KOPT-K1 (cell line): ENCODE results near the gene CACNA2D2.

Experiments used
- H3K27ac ChIP-seq: fragments of 200-600 bp; sonication (generic); 2 replicates; pipeline ENCODE4 v1.5.1; 2016; ENCODE audit warnings: antibody characterized with exemption, mild to moderate bottlenecking, low read depth, low read length; ENCODE audit not compliant: poor library complexity, severe bottlenecking
- H3K36me3 ChIP-seq: fragments of 200-600 bp; sonication (generic); 2 replicates; pipeline ENCODE4 v1.5.1; 2017; ENCODE audit warnings: antibody characterized with exemption, mild to moderate bottlenecking, low read length, moderate library complexity; ENCODE audit not compliant: insufficient read depth
- H3K9me3 ChIP-seq: fragments of 200-600 bp; sonication (generic); 2 replicates; pipeline ENCODE4 v1.5.1; 2017; ENCODE audit warnings: antibody characterized with exemption, low read length, mild to moderate bottlenecking; ENCODE audit not compliant: insufficient read depth, poor library complexity, severe bottlenecking

CACNA2D2 gene

DNA sequence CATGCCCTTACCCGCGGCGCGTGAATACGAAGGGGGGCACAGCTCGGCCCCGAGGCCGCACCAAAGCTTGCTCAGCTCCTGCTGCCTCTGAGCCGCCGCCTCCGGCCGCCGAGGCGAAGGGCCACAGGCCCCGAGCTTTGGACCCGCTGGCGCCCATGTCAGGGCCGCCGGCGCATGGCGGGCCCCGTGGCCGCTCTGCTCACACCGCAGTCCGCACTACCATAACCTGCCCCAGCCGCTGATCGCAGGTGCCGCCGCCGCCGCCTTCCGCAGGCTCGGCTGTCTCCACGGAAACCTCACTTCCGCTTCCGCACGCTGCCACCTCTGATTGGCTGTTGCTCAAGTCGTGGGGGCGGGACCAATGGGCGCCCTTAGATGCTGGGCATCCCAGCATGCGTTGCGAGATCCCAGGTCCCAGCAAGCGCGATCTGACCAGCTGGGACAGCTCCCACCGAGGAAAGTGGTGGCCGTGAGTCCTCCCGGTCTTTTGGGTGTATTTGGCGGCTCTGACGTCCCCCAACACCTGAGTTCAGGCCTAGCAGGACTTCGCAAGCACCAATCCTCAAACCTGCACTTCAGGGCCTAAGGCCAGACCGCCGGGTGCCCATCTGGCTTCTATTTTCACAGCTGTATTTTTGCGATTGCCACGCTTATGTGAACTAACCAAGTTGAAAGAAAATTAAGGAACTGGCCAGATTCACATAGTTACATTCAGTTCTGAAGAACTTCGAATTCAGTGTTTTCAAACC, 175.3 kb downstream of the CACNA2D2 start, which contains the start of gene TUSC2:
TUSC2 (minus strand) TSS at position 281 of the 749 bp plus-strand sequence; CDS start at position 157, 124 bp downstream.
- H3K9me3 ChIP-seq: no peaks in the 10 kb centered on the region
- H3K27ac ChIP-seq: peak within 1 kb of the TSS; percentile 59
- peaks cover 71% of the 10 kb centered on the region for H3K36me3 ChIP-seq

DNA sequence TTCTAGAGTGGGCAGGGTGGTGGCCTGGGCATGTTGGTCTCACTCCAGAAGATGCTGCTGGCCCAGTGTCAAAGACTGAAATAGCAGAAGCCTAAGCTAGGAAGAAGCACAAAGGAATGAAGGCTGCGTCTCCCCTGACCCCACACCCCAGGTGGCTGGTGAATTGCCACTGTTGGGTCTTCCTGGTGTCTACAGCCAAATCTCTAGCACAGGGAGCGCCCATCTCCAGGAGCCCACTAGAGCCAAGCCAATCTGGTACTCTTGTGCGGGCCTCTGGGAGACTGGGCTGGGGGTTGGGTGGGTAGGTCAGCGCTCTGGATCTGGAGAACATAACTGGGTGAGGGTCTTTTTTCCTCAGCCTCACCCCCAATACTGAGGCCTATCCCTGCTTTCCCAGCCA, 176.3 kb downstream of the CACNA2D2 start:
- Histone ChIP-seq H3K9me3 (no peaks in the 10 kb centered on the region), H3K36me3 (peaks cover 61% of the 10 kb centered on the region), H3K27ac (peak overlapping the region; percentile 59)

DNA sequence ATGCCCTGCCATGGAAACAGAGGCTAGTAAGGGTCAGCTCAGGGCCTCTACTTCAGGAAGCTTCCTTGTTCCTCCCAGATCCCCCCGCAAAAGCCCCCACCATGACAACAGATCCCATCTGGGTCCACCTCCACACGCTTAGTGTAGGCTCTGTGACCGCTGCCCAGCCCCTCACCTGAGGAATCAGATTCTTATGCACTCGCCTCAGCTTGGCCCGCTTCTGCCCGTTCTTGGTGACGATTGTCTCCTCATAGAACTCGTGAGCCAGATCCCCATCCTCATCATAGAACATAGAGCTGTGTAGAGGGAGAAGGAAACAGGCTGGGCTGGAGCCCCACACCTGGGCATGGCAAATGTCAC, 177.3 kb downstream of the CACNA2D2 start:
- Histone ChIP-seq H3K36me3 (peaks cover 51% of the 10 kb centered on the region), H3K9me3 (no peaks in the 10 kb centered on the region), H3K27ac (no peak overlapping the region)

GRCh38 chr3:50325497-50326181, 177.8 kb downstream of the CACNA2D2 start:
- no peaks in the 10 kb centered on the region for H3K9me3 ChIP-seq
- no peak overlapping the region for H3K27ac ChIP-seq
- H3K36me3 ChIP-seq: peaks cover 46% of the 10 kb centered on the region

- Histone ChIP-seq H3K27ac (no peak overlapping the region), H3K9me3 (no peaks in the 10 kb centered on the region), H3K36me3 (peaks cover 41% of the 10 kb centered on the region)
Observed at GRCh38 chr3:50325113-50325480, 178.3 kb downstream of the CACNA2D2 start.

DNA sequence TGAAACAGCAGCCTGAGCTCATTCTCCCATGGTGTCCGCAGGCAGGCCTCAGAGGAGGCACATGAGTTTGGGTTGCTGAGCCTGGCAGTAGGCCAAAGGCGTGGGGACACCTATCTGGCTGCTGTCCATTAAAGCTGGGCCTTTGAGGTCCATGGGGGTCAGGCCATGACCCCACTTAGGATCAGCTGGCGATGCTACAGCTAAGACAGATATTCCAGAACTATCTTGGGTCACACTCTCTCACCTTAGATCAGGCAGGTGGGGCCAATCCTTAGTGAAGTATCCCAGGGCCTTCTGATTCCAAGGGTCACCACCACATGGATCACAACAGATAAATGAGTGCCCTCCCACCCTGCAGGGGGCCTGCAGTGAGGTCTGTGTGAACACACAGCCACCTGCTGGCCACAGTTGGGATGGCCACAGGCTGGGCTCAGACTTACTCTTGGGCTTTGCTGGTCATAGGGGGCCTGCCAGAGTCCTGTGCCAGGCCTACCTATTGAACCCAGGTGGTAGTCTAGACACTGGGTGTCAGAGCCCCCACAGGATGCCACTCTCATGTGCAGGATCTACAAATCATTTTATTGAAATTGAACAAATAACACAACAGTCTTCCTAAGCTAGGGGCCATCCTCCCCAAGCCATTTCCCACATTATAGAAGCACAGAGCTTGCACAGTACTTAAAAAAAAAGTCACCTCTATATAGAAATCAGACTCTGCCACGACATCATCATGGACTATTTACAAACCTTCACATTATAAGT, 178.9 kb downstream of the CACNA2D2 start:
- H3K27ac ChIP-seq: no peak overlapping the region
- H3K9me3 ChIP-seq: no peaks in the 10 kb centered on the region
- H3K36me3 ChIP-seq: peaks cover 37% of the 10 kb centered on the region

GRCh38 chr3:50323614-50324199, 179.7 kb downstream of the CACNA2D2 start:
- peaks cover 41% of the 10 kb centered on the region for H3K36me3 ChIP-seq
- H3K9me3 ChIP-seq: no peaks in the 10 kb centered on the region
- H3K27ac ChIP-seq: no peak overlapping the region

DNA sequence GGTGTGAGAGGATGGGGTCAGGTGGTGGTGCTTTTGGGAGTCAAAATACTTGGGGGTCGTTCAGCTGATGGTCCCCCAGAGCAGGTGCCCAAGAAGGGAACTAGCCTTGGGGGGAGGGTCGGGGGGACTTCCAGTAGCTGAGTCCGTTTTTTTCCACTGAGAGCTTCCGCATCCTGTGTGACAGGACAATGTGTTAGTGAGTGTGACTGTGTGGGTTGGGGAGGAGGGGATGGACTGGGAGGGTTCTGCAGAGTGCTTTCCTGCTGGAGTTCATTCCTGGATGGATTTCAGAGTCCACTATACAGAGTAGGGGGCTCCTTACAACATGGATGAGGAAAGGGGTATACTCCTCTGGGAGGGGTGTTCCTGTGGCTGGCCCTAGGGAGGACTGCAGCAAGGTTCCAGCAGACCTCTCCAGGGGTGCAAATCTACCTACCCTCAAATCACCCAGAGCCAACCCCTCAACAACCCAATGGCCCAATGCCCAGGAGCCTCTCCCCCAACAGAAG, 180.3 kb downstream of the CACNA2D2 start:
- Histone ChIP-seq H3K27ac (no peak overlapping the region), H3K9me3 (no peaks in the 10 kb centered on the region), H3K36me3 (peaks cover 47% of the 10 kb centered on the region)

- Histone ChIP-seq H3K27ac (peak within 1 kb of the TSS; percentile 96), H3K36me3 (peaks cover 52% of the 10 kb centered on the region), H3K9me3 (no peaks in the 10 kb centered on the region)
Observed at GRCh38 chr3:50322386-50323091, 180.9 kb downstream of the CACNA2D2 start, which contains the start of gene HYAL2. Gene HYAL2, minus strand, starts transcription at chr3:50322745. Its CDS starts 2,256 bp downstream, at chr3:50320489.

DNA sequence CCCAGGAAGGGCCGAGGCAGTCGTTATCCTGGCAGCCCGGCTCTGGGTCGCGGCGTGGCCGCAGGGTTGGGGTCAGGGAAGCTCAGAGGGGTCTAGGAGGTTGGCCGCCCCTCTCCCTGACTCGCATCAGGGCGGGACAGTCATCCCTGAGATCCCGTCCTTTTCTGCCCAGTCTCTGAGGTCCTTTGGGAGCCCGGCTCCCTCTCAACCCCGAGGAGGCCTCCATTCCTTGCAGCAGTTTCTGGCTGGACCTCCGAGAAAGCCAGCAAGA, 181.4 kb downstream of the CACNA2D2 start:
- Histone ChIP-seq H3K9me3 (no peaks in the 10 kb centered on the region), H3K27ac (peak overlapping the region; percentile 96), H3K36me3 (peaks cover 57% of the 10 kb centered on the region)

- peaks cover 61% of the 10 kb centered on the region for H3K36me3 ChIP-seq
Observed at GRCh38 chr3:50321336-50322114, 181.9 kb downstream of the CACNA2D2 start.

DNA sequence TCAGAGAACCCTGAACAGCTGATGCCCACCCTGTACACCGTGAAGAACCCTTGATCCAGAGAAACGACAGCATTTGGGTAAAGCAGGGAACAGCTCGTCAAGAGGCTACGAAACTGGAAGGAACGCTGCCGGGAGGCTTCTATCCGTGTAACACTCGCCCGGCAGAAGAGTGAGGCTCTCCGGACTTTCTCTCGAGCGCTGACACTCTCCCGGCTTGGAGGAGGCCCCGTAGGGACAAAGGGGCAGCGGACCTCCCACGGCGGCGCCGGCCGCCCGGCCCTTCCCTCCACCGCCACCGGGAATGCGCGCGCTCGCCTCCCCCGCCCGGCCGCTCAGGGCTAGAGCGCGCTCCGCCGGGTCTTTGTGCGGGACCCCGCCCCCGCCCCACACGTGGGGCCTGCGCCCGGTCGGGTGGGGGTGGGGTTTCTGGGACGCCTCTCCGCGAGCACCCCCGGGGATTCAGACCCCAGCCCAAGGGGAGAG, 182.5 kb downstream of the CACNA2D2 start:
- Histone ChIP-seq H3K9me3 (no peaks in the 10 kb centered on the region), H3K27ac (peak overlapping the region; percentile 96), H3K36me3 (peaks cover 62% of the 10 kb centered on the region)

More at GRCh38 chr3:50321336-50322114, 181.9 kb downstream of the CACNA2D2 start:
- H3K27ac ChIP-seq: peak overlapping the region; percentile 96
- no peaks in the 10 kb centered on the region for H3K9me3 ChIP-seq

DNA sequence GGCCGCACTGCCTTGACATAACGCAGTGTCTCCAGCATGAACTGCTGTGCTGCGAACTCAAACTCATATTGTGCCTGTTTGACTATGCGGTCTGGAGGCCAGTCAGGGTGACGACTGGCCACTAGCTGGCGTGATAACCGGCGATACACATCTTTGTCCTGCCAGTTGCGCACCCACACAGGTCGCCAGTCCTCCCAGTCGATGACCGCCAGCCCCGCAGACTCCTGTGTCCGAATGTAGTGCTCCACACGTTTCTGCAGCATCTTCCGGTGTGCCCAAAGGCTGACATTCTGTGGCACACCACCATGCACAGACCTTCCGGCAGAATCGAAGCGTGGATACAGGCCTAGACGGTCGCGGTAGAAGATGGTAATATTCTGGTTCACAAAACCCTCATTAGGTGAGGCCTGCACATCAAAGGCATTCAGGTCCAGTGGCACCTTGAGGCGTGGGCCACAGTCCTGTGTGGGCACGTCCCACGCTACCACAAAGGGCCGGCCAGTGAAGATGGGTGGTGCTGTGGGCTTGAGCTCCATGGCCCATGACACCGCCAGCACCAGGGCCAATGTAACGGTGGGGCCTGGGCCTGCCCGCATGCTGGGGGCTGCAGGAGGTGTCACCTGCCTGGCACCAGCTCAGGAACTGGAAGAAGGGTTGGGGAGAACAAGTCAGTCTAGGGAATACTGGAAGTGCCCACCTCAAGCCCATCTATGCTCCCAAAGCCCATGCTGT, 183.4 kb downstream of the CACNA2D2 start:
- Histone ChIP-seq H3K27ac (peak overlapping the region; percentile 96), H3K36me3 (peaks cover 54% of the 10 kb centered on the region), H3K9me3 (no peaks in the 10 kb centered on the region)
